GM10266 (cell line): ENCODE results near the gene KRTAP5-4.
A peak's percentile ranks its signal among the peaks of the same experiment; 100 is the strongest.

ENCODE experiments used
- DNase-seq: peaks from one replicate; pipeline ENCODE4 v3.0.0; 2012; ENCODE audit errors: extremely low spot score
- TF ChIP-seq, protein P1 (sequence below): IDR thresholded peaks from 2 replicates; pipeline ENCODE4 v1.5.1; 2012; ENCODE audit warnings: mild to moderate bottlenecking, low read depth; ENCODE audit not compliant: control insufficient read depth, insufficient read depth; ENCODE audit errors: missing control alignments

The KRTAP5-4 gene

DNA sequence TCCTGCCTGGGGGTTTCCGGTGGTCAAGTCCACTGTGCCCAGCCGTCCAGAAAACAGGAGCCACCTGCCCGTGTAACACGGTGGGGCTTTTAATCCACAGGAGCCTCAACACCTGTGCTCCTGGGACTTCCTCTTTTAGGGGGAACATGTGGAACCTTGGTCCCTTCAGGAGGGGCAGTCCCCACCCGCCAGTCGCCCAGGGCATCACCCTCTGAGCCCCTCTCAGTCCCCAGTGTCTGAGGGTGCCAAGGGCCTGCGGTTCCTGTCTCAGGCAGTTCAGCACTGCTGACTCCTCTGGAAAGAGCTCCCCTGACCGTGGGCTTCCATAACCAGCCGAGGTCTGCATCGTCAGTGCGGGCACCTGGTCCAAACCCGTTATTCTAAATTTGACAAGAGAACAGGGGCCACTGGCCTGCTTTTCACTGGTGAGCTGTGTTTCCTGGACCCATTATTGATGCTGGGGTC lies 23.5 kb upstream of the KRTAP5-4 start:
- no peak for DNase-seq
- TF ChIP-seq, protein P1, sequence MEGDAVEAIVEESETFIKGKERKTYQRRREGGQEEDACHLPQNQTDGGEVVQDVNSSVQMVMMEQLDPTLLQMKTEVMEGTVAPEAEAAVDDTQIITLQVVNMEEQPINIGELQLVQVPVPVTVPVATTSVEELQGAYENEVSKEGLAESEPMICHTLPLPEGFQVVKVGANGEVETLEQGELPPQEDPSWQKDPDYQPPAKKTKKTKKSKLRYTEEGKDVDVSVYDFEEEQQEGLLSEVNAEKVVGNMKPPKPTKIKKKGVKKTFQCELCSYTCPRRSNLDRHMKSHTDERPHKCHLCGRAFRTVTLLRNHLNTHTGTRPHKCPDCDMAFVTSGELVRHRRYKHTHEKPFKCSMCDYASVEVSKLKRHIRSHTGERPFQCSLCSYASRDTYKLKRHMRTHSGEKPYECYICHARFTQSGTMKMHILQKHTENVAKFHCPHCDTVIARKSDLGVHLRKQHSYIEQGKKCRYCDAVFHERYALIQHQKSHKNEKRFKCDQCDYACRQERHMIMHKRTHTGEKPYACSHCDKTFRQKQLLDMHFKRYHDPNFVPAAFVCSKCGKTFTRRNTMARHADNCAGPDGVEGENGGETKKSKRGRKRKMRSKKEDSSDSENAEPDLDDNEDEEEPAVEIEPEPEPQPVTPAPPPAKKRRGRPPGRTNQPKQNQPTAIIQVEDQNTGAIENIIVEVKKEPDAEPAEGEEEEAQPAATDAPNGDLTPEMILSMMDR: no peak

DNA sequence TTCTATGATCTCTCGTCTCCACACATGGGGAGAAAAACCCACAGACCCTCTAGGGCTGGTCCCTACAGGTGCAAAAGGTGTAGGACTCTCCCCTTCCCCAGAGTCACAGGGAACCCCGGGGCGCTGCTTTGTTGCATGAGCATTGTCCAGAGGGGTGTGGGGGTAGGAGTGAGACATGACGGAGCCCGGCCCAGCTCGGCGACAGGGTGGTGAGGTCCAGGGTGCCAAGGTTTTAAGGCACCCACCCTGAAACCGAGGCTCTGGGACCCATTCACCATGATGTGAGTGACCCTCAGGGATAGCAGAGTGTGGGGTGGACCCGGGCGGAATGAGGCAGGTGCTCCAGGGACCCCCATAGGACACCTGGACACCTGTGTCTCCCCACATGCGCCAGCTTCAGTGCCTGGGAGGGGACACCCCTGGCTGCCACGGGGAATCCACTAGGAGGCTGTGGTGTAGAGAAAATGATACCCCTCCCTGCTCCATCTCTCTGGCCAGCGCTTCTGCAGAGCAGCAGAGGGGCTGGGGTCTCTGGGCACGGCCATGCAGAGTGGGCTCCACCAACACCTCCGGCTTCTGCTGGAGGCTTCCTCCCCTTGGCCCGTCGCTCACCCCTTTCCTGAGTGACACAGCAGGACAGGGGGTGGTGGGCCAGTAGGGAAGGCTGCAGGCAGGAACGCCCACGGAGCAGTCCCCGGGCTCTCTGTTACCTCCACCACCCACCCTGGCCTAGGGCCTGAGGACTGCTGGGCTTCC lies 22.8 kb upstream of the KRTAP5-4 start:
- DNase-seq: no peak
- TF ChIP-seq, protein P1: no peak

DNA sequence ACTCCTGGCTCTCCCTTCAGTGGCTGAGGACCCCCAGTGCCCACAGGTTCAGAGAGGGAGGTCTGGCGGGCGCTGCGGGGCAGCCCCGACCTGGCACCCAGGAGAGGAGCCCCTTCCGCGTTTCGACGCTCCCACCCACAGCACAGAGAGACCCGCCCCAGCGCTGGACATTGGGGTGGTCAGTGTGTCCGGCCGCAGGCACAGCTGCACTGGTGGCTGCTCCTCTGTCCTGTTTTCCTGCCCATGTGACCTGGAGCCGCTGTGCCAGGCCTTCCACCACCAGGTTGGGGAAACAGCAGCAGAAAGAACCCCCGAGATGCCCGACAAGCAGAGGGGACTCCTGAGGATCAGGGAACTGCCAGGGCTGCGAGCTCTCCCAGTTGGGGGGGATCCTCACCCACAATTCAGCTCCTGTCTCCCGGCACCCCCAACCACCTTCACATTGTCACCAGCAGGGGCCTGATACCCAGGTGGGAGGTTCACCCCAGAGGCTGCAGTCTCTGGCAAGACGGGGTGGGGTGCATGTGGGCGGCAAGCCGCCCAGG lies 21.3 kb upstream of the KRTAP5-4 start:
- TF ChIP-seq, protein P1: no peak
- no peak for DNase-seq

DNA sequence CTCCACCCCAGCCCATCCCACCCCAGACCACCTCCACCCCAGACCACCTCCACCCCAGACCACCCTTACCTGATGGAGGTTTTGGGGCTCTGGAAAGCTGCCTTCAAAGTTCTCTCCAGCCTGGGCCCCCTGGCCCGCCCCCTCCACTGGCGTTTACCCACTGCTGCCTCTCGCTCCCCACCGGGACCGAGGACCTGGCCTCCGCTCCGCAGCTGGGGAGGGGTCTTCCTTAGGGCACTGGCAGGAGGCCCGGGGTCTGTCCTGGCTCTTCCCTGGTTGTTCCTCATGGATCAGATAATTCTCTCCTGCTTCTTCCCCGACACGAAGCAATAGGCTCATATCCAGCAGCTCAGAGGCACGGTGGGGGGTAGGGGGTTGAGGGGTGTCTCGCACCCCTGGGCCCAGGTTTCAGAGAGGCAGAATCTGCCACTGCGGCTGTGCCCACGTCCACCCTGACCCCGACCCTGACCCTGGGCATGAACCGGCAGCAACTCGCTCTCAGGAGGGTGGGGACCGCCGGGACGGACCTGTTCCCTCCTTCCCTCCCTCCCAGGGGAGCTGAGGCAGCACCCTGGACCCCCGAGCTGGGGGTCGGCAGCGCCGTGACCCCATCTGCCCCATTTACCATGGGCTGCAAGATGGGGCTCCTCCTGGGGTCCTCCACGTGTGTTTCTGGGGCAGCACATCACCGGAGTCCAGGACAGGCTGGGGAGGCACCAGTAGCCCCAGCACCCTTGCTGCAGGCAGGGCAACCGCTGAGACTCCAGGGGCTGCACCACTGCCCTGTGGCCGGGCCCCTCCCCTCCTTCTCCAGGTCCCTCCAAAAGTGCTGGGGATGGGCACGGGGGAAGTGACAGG lies 20.6 kb upstream of the KRTAP5-4 start:
- no peak for DNase-seq

DNA sequence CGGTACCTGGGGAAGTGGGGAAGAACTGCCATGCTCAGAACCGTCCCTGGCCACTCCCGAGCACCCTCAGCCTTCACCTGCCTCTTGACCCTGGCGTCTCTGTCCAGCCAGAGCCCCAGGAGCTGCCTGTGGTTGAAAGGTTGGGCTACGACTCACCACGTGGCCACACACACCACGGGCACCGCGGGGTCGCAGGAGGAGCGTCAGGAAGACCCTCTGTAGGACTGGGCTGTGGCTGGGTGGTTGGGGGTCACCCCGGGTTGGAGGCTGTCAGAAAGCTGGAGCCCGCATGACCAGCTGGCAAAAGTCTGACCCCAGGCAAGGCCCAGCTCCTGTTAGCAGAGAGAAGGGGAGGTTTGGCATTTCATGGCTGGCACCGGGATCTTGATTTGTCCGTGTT lies 19.2 kb upstream of the KRTAP5-4 start:
- DNase-seq: no peak

More for the DNA sequence above, 20.6 kb upstream of the KRTAP5-4 start:
- TF ChIP-seq, protein P1: no peak

DNA sequence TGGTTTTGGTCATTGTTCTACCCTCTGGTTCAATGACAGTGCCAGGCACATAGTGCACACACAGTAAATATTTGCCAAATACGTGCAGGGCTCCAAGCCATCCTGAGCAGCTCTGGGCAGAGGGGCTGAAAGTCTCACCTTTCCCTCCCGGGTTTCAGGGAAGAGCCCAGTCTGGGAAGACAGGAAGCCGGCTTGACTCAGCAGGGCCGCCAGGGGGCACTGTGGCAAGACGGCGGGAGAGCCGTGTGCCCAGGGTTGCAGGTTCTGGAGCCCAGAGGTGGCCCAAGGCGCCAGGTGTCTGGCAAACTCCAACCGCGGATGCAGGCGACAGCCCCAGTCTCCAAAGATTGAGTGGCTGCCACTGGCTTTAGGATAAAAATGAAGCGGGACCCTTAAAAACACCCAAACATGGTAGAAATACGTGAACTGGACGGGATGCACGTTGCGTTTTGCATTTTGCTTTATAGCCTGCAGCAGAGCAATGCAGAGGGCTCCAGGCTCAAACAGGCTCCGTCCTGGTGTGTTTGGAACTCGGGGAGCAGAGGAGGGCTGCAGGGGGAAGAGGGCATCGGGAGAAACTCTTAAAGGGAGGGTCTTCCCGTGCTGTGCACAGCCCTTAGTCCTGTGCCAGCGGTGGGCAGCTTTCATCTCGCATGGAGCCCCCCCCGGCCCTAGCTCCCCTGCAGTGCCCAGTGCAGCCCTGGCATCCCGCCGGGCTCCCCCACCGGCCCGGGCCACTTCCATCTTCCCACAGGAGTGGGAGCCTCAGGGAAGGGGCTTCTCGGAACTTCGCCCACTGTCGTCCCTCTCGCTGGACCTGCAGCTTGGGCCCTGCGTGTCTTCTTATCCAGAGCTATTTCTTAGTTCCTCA lies 18.4 kb upstream of the KRTAP5-4 start:
- DNase-seq: peak; percentile 69
- TF ChIP-seq, protein P1: peak; percentile 78

More for the DNA sequence above, 19.2 kb upstream of the KRTAP5-4 start:
- TF ChIP-seq, protein P1: no peak
